SJSA1 (cell line): Measurements from ENCODE around the gene MICB. TPM values are rescaled to one million over a fixed set of nuclear protein-coding genes. Genes with fewer than 3 reads are reported as not detected.
"Not testable (repeated sequence)": the region's sequence is repeated elsewhere in the genome, so short reads cannot be mapped to it uniquely, and the experiment has no call there.

Experiments used
- DNase-seq, 2 experiments: peaks; one replicate each; pipeline ENCODE4 v3.0.0-alpha.2; 2015 to 2020; ENCODE audit warnings: low spot score in 2 of 2, low read depth in 1 of 2
- H3K27ac ChIP-seq: fragments of 250-450 bp; sonication (Bioruptor Pico); 2 replicates; pipeline ENCODE4 v1.5.1; 2020; ENCODE audit warnings: mild to moderate bottlenecking, moderate library complexity
- H3K27me3 ChIP-seq: fragments of 250-450 bp; sonication (Bioruptor Pico); replicated peaks from 2 replicates; pipeline ENCODE4 v1.5.1; 2020; ENCODE audit warnings: mild to moderate bottlenecking, moderate library complexity
- H3K36me3 ChIP-seq: fragments of 250-450 bp; sonication (Bioruptor Pico); 2 replicates; pipeline ENCODE4 v1.5.1; 2020; ENCODE audit warnings: mild to moderate bottlenecking
- H3K4me1 ChIP-seq: fragments of 250-450 bp; sonication (Bioruptor Pico); replicated peaks from 2 replicates; pipeline ENCODE4 v1.6.1; 2021; ENCODE audit warnings: mild to moderate bottlenecking
- H3K4me3 ChIP-seq: fragments of 250-450 bp; sonication (Bioruptor Pico); 2 replicates; pipeline ENCODE4 v1.5.1; 2020; ENCODE audit warnings: mild to moderate bottlenecking
- H3K9me3 ChIP-seq: fragments of 250-450 bp; sonication (Bioruptor Pico); replicated peaks from 2 replicates; pipeline ENCODE4 v1.5.1; 2020; ENCODE audit warnings: mild to moderate bottlenecking
- total RNA-seq: library from RNA; depleted of rRNA; stranded (reverse); fragments of >200 nt; shearing (Covaris generic); gene quantifications from 2 replicates; pipeline ENCODE4 v1.2.3, GENCODE V29; 2014

MICB gene
- total RNA-seq, 1 experiment from 2014 or later = 60.0 TPM

- DNase-seq, H3K27ac ChIP-seq, H3K4me3 ChIP-seq, H3K27me3 ChIP-seq, H3K9me3 ChIP-seq: not testable (repeated sequence)
- Histone ChIP-seq H3K36me3 (peaks cover 10% of the 10 kb centered on the region; the same call in 1 of the 2 replicates), H3K4me1 (peaks cover 22% of the 10 kb centered on the region)
These were observed 1.7 kb downstream of the MICB start for GRCh38 chr6:31499648-31500047.

DNA sequence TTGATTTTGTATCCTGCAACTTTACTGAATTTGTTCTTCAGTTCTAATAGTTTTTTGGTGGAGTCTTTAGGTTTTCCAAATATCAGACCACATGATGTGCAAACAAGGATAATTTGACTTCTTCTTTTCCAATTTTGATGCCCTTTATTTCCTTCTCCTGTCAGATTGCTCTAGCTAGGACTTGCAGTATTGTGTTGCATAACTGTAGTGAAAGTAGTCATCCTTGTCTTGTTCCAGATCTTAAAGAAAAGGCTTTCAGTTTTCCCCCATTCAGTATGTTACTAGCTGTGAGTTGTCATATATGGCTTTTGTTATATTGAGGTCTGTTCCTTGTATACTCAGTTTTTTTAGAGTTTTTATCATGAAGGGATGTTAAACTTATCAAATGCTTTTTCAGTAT is 4.6 kb downstream of the MICB start:
- H3K27me3 ChIP-seq = no peaks in the 10 kb centered on the region
- no peak overlapping the region for H3K27ac ChIP-seq
- H3K4me1 ChIP-seq = peaks cover 5% of the 10 kb centered on the region; the same call in 1 of the 2 replicates
- no peak overlapping the region for H3K4me3 ChIP-seq
- DNase-seq = no peak
- peaks cover 31% of the 10 kb centered on the region for H3K36me3 ChIP-seq
- no peaks in the 10 kb centered on the region for H3K9me3 ChIP-seq

- H3K36me3 ChIP-seq = peaks cover 48% of the 10 kb centered on the region
- not testable (repeated sequence) for H3K27me3 ChIP-seq, H3K4me3 ChIP-seq, DNase-seq, H3K9me3 ChIP-seq, H3K4me1 ChIP-seq, H3K27ac ChIP-seq
These were observed 11.1 kb downstream of the MICB start for GRCh38 chr6:31509036-31509435.

DNA sequence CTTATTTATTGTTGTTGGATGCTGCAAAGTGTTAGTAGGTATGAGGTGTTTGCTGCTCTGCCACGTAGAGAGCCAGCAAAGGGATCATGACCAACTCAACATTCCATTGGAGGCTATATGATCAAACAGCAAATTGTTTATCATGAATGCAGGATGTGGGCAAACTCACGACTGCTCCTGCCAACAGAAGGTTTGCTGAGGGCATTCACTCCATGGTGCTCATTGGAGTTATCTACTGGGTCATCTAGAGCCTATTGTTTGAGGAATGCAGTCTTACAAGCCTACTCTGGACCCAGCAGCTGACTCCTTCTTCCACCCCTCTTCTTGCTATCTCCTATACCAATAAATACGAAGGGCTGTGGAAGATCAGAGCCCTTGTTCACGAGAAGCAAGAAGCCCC is 12.1 kb downstream of the MICB start:
- Histone ChIP-seq H3K4me1 (peaks cover 8% of the 10 kb centered on the region), H3K27me3 (no peaks in the 10 kb centered on the region), H3K4me3 (no peak overlapping the region), H3K9me3 (no peaks in the 10 kb centered on the region), H3K36me3 (peaks cover 48% of the 10 kb centered on the region), H3K27ac (no peak overlapping the region)
- DNase-seq = no peak

GRCh38 chr6:31513456-31514165 is 15.7 kb downstream of the MICB start:
- Histone ChIP-seq H3K9me3 (no peaks in the 10 kb centered on the region), H3K4me3 (no peak overlapping the region), H3K27me3 (no peaks in the 10 kb centered on the region), H3K36me3 (peaks cover 22% of the 10 kb centered on the region), H3K4me1 (peaks cover 8% of the 10 kb centered on the region), H3K27ac (no peak overlapping the region)
- no peak for DNase-seq

DNA sequence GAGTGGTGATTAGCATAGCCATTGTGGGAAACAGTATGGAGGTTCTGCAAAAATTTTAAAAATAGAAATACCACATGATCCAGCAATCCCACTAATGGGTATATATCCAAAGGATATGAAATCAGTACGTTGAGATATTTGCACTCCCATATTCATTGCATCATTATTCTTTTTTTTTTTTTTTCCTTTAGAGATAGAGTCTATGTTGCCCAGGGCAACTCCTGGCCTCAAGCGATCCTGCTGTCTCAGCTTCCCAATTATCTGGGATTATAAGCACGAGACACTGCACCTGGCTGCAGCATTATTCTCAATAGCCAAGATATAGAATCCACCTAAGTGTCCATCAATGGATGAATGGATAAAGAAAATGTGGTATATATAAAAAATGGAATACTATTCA is 23.9 kb downstream of the MICB start:
- Histone ChIP-seq H3K27ac (no peak overlapping the region), H3K4me1 (peaks cover 16% of the 10 kb centered on the region), H3K9me3 (no peaks in the 10 kb centered on the region), H3K4me3 (no peak overlapping the region), H3K27me3 (no peaks in the 10 kb centered on the region), H3K36me3 (no peaks in the 10 kb centered on the region)
- no peak for DNase-seq

GRCh38 chr6:31525553-31525931 is 27.6 kb downstream of the MICB start:
- Histone ChIP-seq H3K4me1 (peaks cover 28% of the 10 kb centered on the region), H3K4me3 (no peak overlapping the region), H3K27me3 (no peaks in the 10 kb centered on the region), H3K27ac (peak overlapping the region; percentile 64), H3K9me3 (no peaks in the 10 kb centered on the region), H3K36me3 (peaks cover 16% of the 10 kb centered on the region)
- no peak for DNase-seq

DNA sequence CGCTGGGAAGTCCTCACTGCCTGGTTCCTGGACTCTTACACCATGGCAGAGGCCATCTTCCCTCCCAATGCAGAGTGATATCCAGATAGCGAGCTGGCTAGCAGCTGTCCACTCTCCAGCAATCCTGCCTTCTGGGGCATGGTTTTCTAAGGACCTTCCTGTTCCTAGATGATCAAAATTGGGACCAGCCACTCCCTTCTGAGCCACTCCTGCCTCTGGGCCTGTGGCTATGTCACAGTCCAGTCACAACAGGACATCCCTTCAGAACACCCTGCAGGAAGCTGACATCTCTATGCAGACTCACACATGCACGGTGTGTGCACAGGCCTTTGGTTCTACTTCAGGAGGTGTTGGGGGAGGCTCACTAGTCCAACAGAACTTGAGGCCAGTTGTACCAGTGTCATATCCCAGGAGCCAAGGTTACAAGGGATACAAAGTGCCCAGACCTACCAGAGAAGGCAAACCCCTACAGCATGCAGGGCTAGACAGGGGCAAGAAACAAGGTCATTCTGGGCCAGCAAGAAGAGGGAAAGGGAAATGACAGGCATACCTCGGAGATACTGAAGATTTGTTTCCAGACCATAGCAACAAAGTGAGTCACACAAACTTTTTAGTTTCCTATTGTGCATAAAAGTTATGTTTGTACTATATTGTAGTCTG is 28.1 kb downstream of the MICB start:
- Histone ChIP-seq H3K27ac (peak overlapping the region; percentile 64), H3K27me3 (no peaks in the 10 kb centered on the region), H3K9me3 (no peaks in the 10 kb centered on the region), H3K4me3 (no peak overlapping the region), H3K36me3 (peaks cover 21% of the 10 kb centered on the region), H3K4me1 (peaks cover 28% of the 10 kb centered on the region)
- peak in 1 of 2 experiments; percentile 74 for DNase-seq

- Histone ChIP-seq H3K36me3 (peaks cover 42% of the 10 kb centered on the region), H3K9me3 (no peaks in the 10 kb centered on the region), H3K4me1 (peaks cover 28% of the 10 kb centered on the region), H3K27me3 (no peaks in the 10 kb centered on the region), H3K27ac (no peak overlapping the region), H3K4me3 (no peak overlapping the region)
- no peak for DNase-seq
These were observed 30.4 kb downstream of the MICB start for GRCh38 chr6:31528307-31528777.

DNA sequence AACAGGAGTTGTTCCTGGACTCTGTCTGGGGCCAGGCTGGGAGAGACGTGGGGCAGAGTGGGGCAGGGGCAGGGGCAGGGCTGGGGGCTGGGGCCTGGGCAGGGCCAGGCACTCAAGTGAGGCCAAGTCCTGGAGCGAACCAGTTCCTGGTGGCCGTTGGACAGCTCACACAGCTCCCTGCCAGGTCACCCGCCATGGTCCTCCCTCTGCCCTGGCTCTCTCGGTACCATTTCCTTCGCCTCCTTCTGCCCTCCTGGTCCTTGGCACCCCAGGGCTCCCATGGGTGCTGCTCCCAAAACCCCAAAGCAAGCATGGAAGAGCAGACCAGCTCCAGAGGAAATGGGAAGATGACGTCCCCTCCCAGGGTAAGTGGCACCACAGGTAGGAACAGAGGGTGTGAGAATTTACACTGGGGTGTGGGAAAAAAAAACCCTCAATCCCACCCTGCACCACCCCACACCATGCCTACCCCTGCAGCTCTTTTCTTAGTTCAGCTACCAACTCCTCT is 30.9 kb downstream of the MICB start, which contains the start of gene MCCD1:
TSS of gene MCCD1 (plus strand) at position 142 of the 508 bp plus-strand sequence. CDS start at position 195, 53 bp downstream.
- Histone ChIP-seq H3K4me1 (peaks cover 28% of the 10 kb centered on the region), H3K27me3 (no peaks in the 10 kb centered on the region), H3K27ac (no peak within 1 kb of the TSS), H3K9me3 (no peaks in the 10 kb centered on the region), H3K36me3 (peaks cover 48% of the 10 kb centered on the region), H3K4me3 (no peak within 1 kb of the TSS)
- no peak for DNase-seq

DNA sequence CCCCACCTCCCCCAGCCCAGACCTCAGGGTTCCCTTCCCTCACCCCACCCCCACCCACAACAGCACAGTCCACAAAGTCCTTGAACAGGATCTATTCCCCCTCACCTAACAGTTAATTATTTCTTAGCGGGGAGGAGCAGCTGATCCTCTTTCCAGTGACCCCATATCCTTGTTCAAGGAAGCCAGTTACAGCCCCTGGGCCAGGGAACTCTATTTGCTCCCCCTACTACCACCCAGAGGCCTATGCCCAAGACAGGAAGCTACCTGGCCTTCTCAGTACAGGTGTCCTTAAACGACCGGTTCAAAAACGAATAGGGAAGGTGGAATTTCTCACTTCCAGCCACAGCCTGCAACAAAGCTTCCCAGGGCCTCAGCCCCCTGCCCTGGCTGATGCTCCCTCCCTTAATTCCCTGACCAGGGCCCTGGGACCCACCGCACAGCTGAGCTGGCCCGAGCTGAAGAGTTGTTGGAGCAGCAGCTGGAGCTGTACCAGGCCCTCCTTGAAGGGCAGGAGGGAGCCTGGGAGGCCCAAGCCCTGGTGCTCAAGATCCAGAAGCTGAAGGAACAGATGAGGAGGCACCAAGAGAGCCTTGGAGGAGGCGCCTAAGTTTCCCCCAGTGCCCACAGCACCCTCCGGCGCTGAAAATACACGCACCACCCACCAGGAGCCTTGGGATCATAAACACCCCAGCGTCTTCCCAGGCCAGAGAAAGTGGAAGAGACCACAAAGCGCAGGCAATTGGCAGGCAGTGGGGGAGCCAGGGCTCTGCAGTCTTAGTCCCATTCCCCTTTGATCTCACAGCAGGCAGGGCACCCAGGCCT is 31.6 kb downstream of the MICB start:
- Histone ChIP-seq H3K27me3 (no peaks in the 10 kb centered on the region), H3K4me3 (no peak overlapping the region), H3K36me3 (peaks cover 54% of the 10 kb centered on the region), H3K9me3 (no peaks in the 10 kb centered on the region), H3K4me1 (peaks cover 28% of the 10 kb centered on the region), H3K27ac (no peak overlapping the region)
- peak in 1 of 2 experiments; percentile 35 for DNase-seq

- no peak overlapping the region for H3K27ac ChIP-seq
- no peak overlapping the region for H3K4me3 ChIP-seq
- DNase-seq = no peak
- no peaks in the 10 kb centered on the region for H3K27me3 ChIP-seq
- peaks cover 24% of the 10 kb centered on the region for H3K4me1 ChIP-seq
- H3K36me3 ChIP-seq = peaks cover 66% of the 10 kb centered on the region
- H3K9me3 ChIP-seq = no peaks in the 10 kb centered on the region
These were observed 32.7 kb downstream of the MICB start for GRCh38 chr6:31530659-31531058.

DNA sequence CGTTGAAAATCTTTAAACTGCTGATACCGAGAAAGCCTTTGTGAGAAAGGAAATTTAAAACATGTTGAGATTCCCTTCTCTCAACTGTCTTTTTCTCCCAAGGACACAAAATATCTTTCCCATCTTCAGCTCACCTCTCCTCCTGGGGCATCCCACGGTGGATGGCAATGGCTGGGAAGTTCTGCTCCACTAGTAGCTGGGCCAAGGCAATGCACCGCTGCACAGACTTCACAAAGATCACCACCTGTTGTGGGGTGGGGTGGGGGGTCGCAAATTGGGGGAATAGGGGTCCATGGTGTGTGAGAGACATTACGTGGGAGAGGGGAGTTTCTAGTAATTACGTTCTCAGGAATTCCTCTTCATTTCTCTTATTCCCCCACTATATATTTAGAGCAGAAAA is 33.2 kb downstream of the MICB start:
- Histone ChIP-seq H3K4me1 (peaks cover 19% of the 10 kb centered on the region), H3K4me3 (no peak overlapping the region), H3K36me3 (peaks cover 71% of the 10 kb centered on the region), H3K27me3 (no peaks in the 10 kb centered on the region), H3K27ac (no peak overlapping the region), H3K9me3 (no peaks in the 10 kb centered on the region)
- DNase-seq = no peak
